IPS DF 6.9 (cell line): ENCODE data around the gene KIF26B.

ENCODE experiments used
- DNase-seq: peaks from one replicate; pipeline ENCODE4 v3.0.0-alpha.2; 2013; ENCODE audit warnings: low read depth, low spot score
- H3K27ac ChIP-seq: one replicate; pipeline ENCODE4 v1.5.1; 2013; ENCODE audit warnings: low read length, control low read depth
- H3K27me3 ChIP-seq: 2 replicates; pipeline ENCODE4 v1.6.1; 2013; ENCODE audit warnings: mild to moderate bottlenecking, low read length; ENCODE audit not compliant: control insufficient read depth, insufficient read depth
- H3K36me3 ChIP-seq: 2 replicates; pipeline ENCODE4 v1.6.1; 2013; ENCODE audit warnings: low read length; ENCODE audit not compliant: control insufficient read depth, insufficient read depth
- H3K4me1 ChIP-seq: 2 replicates; pipeline ENCODE4 v1.6.1; 2013; ENCODE audit warnings: low read length; ENCODE audit not compliant: control insufficient read depth, insufficient read depth
- H3K4me3 ChIP-seq: 2 replicates; pipeline ENCODE4 v1.5.1; 2013; ENCODE audit warnings: mild to moderate bottlenecking, low read length
- H3K9me3 ChIP-seq: 2 replicates; pipeline ENCODE4 v1.6.1; 2013; ENCODE audit warnings: low read length, inconsistent platforms; ENCODE audit not compliant: control insufficient read depth, insufficient read depth
- WGBS: extraction: QIAGEN DNeasy Blood & Tissue Kit; methylation state at CpG from one replicate; pipeline ENCODE4 v1.1.7; 2013; ENCODE audit warnings: mixed read lengths, missing lambda C conversion rate; ENCODE audit not compliant: insufficient read length, insufficient coverage; 5-methylcytosine and 5-hydroxymethylcytosine counted together

Gene KIF26B

DNA sequence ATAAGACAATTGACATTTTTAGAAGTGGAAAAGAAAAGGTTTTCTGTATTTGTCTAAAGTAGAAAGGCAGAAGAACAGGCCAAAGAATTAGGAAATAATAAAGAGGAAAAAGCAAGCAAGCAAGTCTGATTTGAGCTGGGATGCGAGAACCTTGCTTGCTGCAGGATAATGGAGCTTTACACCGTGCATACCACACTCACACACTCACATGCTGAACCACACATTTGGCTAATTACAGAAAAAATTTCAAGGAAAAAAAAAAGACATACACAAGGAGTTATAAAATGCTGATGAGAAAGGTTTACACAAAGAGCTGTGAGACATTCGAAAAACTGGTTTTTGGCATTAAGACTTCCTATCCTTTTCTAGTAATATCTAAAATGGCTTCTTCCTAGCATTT lies 593.9 kb downstream of the KIF26B start:
- Histone ChIP-seq H3K9me3 (no peaks in the 10 kb centered on the region), H3K27me3 (no peaks in the 10 kb centered on the region), H3K36me3 (no peaks in the 10 kb centered on the region), H3K4me1 (peaks cover 2% of the 10 kb centered on the region; the same call in 1 of the 2 replicates), H3K4me3 (no peak overlapping the region), H3K27ac (no peak overlapping the region)
- WGBS: no CpG with 5 or more reads among the region's 3 CpGs
- DNase-seq: no peak

DNA sequence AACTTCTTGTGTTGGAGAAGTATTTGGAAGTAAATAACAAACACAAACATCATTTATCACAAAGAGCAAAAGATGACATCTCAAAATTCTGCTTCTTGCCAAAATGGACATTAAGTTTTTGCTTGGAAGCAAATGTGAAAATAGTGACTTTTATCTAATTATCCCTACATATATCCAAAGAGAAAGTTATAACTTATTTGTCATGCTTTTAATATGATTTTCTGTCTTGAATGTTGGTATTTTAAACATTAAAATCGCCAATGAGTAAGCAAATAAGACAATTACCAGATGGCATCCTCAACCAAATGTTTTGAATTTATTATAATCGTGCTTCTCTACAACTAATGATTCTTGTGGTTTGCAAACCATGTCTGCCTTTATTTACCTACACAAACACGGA lies 594.3 kb downstream of the KIF26B start:
- Histone ChIP-seq H3K4me3 (no peak overlapping the region), H3K4me1 (peaks cover 2% of the 10 kb centered on the region; the same call in 1 of the 2 replicates), H3K27ac (no peak overlapping the region), H3K27me3 (no peaks in the 10 kb centered on the region), H3K36me3 (no peaks in the 10 kb centered on the region), H3K9me3 (no peaks in the 10 kb centered on the region)
- WGBS: no CpG with 5 or more reads among the region's 3 CpGs
- no peak for DNase-seq

DNA sequence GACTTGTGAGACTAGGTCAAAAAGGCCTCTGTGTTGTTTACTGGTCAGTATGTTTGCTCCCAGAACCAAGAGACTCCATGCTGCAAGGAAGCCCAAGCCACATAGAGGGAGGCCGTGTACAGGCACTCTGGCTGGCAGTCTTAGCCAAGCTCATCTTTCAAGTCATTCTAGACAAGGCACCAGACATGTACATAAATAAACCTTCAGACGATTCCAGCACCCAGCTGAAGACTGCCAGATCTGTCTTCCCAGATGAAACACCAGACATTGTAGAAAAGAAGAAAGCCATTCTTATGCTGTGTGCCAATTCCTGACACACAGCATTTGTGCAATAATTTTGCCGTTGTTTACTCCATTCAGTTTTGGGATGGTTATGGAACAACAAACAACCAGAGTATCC lies 595.5 kb downstream of the KIF26B start:
- Histone ChIP-seq H3K4me1 (peaks cover 4% of the 10 kb centered on the region; the same call in 1 of the 2 replicates), H3K36me3 (no peaks in the 10 kb centered on the region), H3K27ac (no peak overlapping the region), H3K9me3 (no peaks in the 10 kb centered on the region), H3K4me3 (no peak overlapping the region), H3K27me3 (no peaks in the 10 kb centered on the region)
- DNase-seq: no peak
- no CpG with 5 or more reads among the region's 3 CpGs for WGBS

DNA sequence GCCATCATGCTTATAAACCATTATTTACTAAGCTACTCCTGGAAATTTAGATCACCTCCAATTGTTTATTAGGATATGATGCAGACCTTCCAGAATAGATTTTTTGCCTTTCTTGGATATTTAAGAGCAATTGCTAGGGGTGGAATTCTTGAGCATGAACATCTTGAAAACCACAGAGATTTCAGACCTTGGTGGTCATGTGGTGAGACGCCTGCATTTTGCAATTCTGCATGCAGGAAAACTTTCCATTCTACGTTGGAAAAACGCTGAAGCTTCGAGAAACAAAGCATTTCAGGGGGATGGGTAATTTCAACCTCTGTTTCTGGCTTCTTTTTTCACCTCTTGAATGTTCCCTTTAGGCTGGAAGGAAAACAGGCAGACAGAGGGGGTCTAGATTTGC lies 596.3 kb downstream of the KIF26B start:
- Histone ChIP-seq H3K27ac (no peak overlapping the region), H3K27me3 (no peaks in the 10 kb centered on the region), H3K4me1 (peaks cover 4% of the 10 kb centered on the region; the same call in 1 of the 2 replicates), H3K36me3 (no peaks in the 10 kb centered on the region), H3K9me3 (no peaks in the 10 kb centered on the region), H3K4me3 (no peak overlapping the region)
- DNase-seq: no peak
- no CpG with 5 or more reads among the region's 4 CpGs for WGBS

DNA sequence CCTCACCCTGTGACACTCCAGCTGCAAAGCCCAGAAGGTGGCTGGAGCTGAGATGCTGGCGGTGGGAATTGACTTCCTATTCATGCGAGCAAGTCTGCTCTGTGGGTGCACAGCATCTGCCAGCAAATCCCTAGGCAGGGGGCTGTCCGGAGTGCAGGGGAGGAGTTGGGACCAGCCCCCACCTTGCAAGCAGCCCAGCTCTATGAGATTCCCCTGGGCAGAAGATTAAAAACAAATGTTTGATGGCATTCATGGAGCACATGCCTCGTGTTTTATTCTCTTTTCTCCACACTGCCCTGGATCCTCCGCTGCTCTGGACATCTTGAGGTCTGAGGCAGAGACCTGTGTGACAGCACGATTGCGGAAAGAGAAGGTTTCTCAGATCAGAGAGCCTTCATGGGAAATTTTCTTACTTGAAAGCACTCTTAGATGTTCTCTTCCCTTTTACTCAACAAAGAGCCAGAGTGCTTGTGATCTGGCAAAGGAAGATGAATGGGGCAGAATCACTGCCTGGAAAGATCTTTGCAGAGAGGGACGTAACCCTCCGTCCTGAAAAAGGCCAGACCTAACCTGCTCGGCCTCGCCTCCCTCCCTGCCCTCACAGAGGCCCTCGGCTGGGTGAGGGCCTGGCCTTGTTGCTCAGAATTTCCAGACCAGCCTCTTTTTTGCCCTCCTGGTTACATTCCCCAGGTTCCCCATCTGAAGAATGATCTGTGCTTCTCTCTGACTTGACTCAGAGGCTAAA lies 597.1 kb downstream of the KIF26B start:
- H3K4me3 ChIP-seq: no peak overlapping the region
- no peaks in the 10 kb centered on the region for H3K9me3 ChIP-seq
- no peak overlapping the region for H3K27ac ChIP-seq
- DNase-seq: no peak
- no peaks in the 10 kb centered on the region for H3K27me3 ChIP-seq
- H3K36me3 ChIP-seq: no peaks in the 10 kb centered on the region
- no CpG with 5 or more reads among the region's 12 CpGs for WGBS
- H3K4me1 ChIP-seq: peaks cover 4% of the 10 kb centered on the region; the same call in 1 of the 2 replicates

DNA sequence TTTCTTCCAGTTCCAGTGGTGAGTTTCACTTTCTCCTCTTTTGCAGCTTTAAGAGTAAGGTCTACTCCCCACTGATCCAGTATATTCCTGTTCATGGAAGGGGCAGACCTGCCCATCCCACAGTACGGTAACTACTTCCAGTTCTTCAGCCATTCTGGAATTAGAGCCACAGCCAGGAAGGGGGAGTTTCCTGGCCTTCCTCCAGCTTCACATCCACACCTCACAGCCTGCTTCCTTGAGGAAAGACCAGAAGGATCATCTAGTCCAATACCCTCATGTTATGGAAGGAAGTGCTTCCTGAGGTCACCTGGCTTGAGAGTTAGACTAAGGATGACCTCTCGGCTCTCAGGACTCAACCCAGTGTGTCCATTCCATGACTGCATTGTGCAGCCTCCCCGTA lies 597.8 kb downstream of the KIF26B start:
- no CpG with 5 or more reads among the region's 3 CpGs for WGBS
- no peak for DNase-seq
- Histone ChIP-seq H3K27ac (no peak overlapping the region), H3K4me3 (no peak overlapping the region), H3K9me3 (no peaks in the 10 kb centered on the region), H3K27me3 (no peaks in the 10 kb centered on the region), H3K4me1 (peaks cover 4% of the 10 kb centered on the region; the same call in 1 of the 2 replicates), H3K36me3 (no peaks in the 10 kb centered on the region)

DNA sequence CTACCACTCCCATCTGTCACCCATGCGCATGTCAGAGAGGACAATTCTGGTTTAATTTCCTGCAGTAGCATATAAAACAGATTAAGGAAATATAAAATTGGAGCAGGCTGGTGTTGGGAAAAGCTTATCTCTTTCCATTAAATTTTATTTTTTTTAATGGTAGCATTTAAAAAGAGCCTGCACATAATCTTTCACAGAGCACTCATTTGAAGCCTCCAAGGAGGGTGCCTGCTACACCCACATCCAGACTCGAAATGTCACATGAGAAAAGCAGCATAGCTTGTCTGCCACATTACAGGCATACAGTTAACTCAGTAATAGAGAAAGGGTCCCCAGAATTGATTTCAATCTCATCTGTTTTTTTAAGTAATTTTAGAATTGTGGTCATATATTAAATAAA lies 599.0 kb downstream of the KIF26B start:
- Histone ChIP-seq H3K4me1 (peaks cover 4% of the 10 kb centered on the region; the same call in 1 of the 2 replicates), H3K36me3 (no peaks in the 10 kb centered on the region), H3K4me3 (no peak overlapping the region), H3K27me3 (no peaks in the 10 kb centered on the region), H3K9me3 (no peaks in the 10 kb centered on the region), H3K27ac (no peak overlapping the region)
- no peak for DNase-seq
- WGBS: no CpG with 5 or more reads among the region's 2 CpGs

DNA sequence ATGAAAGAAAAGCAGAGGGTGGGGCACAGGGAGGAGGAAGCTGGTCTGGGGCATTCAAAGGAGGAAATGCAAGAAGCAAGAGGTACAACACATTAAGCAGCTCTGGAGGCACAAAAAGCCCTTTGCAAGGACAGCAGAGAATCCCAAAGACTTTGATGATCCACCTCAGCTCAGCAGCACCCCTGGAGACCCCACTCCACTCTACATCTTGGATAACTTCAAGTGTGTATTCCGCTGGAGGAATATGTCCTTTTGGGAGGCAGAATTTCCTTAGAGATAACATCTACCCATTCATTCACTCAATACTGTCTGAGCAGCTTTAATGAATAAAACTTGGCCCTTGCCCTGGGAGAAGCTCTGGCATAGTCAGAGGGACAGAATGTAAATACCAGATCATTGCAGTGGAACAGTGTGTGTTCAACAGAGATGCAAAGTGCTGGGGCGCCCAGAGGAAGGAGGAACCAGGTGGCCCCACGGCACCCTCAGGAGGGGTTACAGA lies 599.7 kb downstream of the KIF26B start:
- Histone ChIP-seq H3K27ac (no peak overlapping the region), H3K9me3 (no peaks in the 10 kb centered on the region), H3K27me3 (no peaks in the 10 kb centered on the region), H3K4me3 (no peak overlapping the region), H3K36me3 (no peaks in the 10 kb centered on the region), H3K4me1 (peaks cover 4% of the 10 kb centered on the region; the same call in 1 of the 2 replicates)
- no peak for DNase-seq
- no CpG with 5 or more reads among the region's 3 CpGs for WGBS
